Panc1 (cell line): ENCODE results near the gene SMARCAD1. TPM values are rescaled to one million over a fixed set of nuclear protein-coding genes. Genes with fewer than 3 reads are reported as not detected.

ENCODE experiments used
- ATAC-seq: fragments of 200-7000 bp; cut with Tn5 transposase; 2 replicates; pipeline ENCODE4 v1.9.1; 2020; ENCODE audit warnings: mild to moderate bottlenecking, moderate library complexity
- BruUV-seq: library from RNA; stranded (reverse); fragments of 400-500 nt; replicated peaks from 2 replicates; lab custom pipeline; 2021; lab: Mats Ljungman, UMichigan
- CTCF ChIA-PET: fragments of 300-600 bp; sonication (Branson Sonifier 250); formaldehyde crosslinking; loops from one replicate; lab custom pipeline; 2022; ENCODE audit warnings: antibody characterized with exemption; lab: Charles Lee
- POLR2A ChIA-PET: fragments of 300-600 bp; sonication (Branson Sonifier 250); formaldehyde crosslinking; loops from one replicate; lab custom pipeline; 2022; ENCODE audit warnings: antibody characterized with exemption; lab: Charles Lee
- DNase-seq: peaks from one replicate; pipeline ENCODE4 v3.0.0-alpha.2; 2010; ENCODE audit warnings: low read depth, low spot score
- H3K27ac ChIP-seq: 2 replicates; pipeline ENCODE4 v1.5.1; 2011; ENCODE audit warnings: mild to moderate bottlenecking, low read length, inconsistent platforms
- H3K27me3 ChIP-seq: fragments of 200-500 bp; sonication (Bioruptor generic); 2 replicates; pipeline ENCODE4 v1.6.0; 2014; ENCODE audit warnings: low read length, inconsistent platforms; ENCODE audit not compliant: control insufficient read depth, insufficient read depth
- H3K36me3 ChIP-seq: fragments of 200-500 bp; sonication (Bioruptor generic); 2 replicates; pipeline ENCODE4 v1.5.1; 2014; ENCODE audit warnings: inconsistent platforms, mild to moderate bottlenecking, low read length, moderate library complexity; ENCODE audit not compliant: control insufficient read depth, insufficient read depth
- H3K4me1 ChIP-seq: 2 replicates; pipeline ENCODE4 v1.5.1; 2011; ENCODE audit warnings: inconsistent platforms, mild to moderate bottlenecking, low read length, moderate library complexity; ENCODE audit not compliant: control insufficient read depth, insufficient read depth
- H3K4me3 ChIP-seq, 2 experiments: 2 replicates each; pipeline ENCODE4 v1.5.1; 2011 to 2012; ENCODE audit warnings: low read depth in 2 of 2, low read length in 2 of 2, mild to moderate bottlenecking in 2 of 2, inconsistent platforms in 1 of 2, moderate library complexity in 1 of 2
- H3K9me3 ChIP-seq: fragments of 200-500 bp; sonication (Bioruptor generic); 2 replicates; pipeline ENCODE4 v1.5.1; 2014; ENCODE audit warnings: low read depth, mild to moderate bottlenecking, inconsistent platforms, low read length, moderate library complexity; ENCODE audit not compliant: control insufficient read depth, insufficient read depth
- CTCF ChIP-seq: fragments of 450-650 bp; IDR thresholded peaks from 2 replicates; pipeline ENCODE4 v1.5.1; 2017; ENCODE audit warnings: mild to moderate bottlenecking
- POLR2AphosphoS5 ChIP-seq: IDR thresholded peaks from 2 replicates; pipeline ENCODE4 v1.6.1; 2012; ENCODE audit warnings: mild to moderate bottlenecking, low read depth, low read length, moderate library complexity
- REST ChIP-seq, 2 experiments: IDR thresholded peaks; 2 replicates each; pipeline ENCODE4 v1.6.1; 2011 to 2012; ENCODE audit warnings: low read depth in 2 of 2, control low read depth in 1 of 2, low read length in 1 of 2, mild to moderate bottlenecking in 1 of 2, moderate library complexity in 1 of 2; ENCODE audit not compliant: insufficient read depth in 1 of 2
- SIN3A ChIP-seq: IDR thresholded peaks from 2 replicates; pipeline ENCODE4 v1.6.1; 2012; ENCODE audit warnings: low read depth, mild to moderate bottlenecking, low read length, moderate library complexity, borderline replicate concordance; ENCODE audit not compliant: insufficient read depth
- TCF7L2 ChIP-seq: IDR thresholded peaks from 2 replicates; pipeline ENCODE4 v1.6.1; 2011; ENCODE audit warnings: mild to moderate bottlenecking, low read depth, low read length, inconsistent platforms
- in situ Hi-C: cut with HindIII; loops from 2 replicates; pipeline ENCODE4 v1.10.0; 2016; ENCODE audit warnings: low sequenced_read_pairs, low pct_unique_long_range_greater_than_20kb
- intact Hi-C: fragments of 100-400 bp; cut with micrococcal nuclease; formaldehyde crosslinking; loops from one replicate; pipeline ENCODE4 v1.10.0; 2022; ENCODE audit not compliant: unreplicated experiment
- total RNA-seq: library from RNA; stranded (reverse); gene quantifications from one replicate; pipeline ENCODE4 v1.2.1, GENCODE V29; 2021; ENCODE audit not compliant: unreplicated experiment

Gene SMARCAD1
- total RNA-seq, 1 experiment from 2014 or later: 20.7 TPM

- Histone ChIP-seq H3K36me3 (peaks cover 2% of the 10 kb centered on the region; the same call in 1 of the 2 replicates), H3K9me3 (no peaks in the 10 kb centered on the region), H3K27me3 (no peaks in the 10 kb centered on the region), H3K27ac (no peak overlapping the region), H3K4me1 (no peaks in the 10 kb centered on the region), H3K4me3 (no peak overlapping the region)
- POLR2A ChIA-PET: no interaction called here
- no TSS peak for BruUV-seq
- intact Hi-C loops (no loop called here), in situ Hi-C loops (no loop called here)
- CTCF ChIA-PET: interaction anchor here (0.6 kb wide), 1 partner anchor 359 kb away, joined by 3 read pairs; no protein-coding TSS in a partner anchor
- ATAC-seq (no peak), DNase-seq (no peak)
- TF ChIP-seq TCF7L2 (no peak), CTCF (no peak), POLR2AphosphoS5 (no peak), REST (IDR thresholded peaks at IDR 0.05; ENCODE audit: insufficient read depth in 1 of 2, low read depth in 2 of 2, low read length in 1 of 2) (no peak), SIN3A (no peak)
Observed at GRCh38 chr4:94262163-94263016, 54.7 kb downstream of the SMARCAD1 start.

GRCh38 chr4:94267037-94267436 is 59.4 kb downstream of the SMARCAD1 start:
- ChIA-PET CTCF (no interaction called here), POLR2A (no interaction called here)
- H3K9me3 ChIP-seq: no peaks in the 10 kb centered on the region
- H3K4me3 ChIP-seq: no peak overlapping the region
- H3K27me3 ChIP-seq: no peaks in the 10 kb centered on the region
- H3K36me3 ChIP-seq: peaks cover 2% of the 10 kb centered on the region; the same call in 1 of the 2 replicates
- no TSS peak for BruUV-seq
- ATAC-seq (no peak), DNase-seq (no peak)
- H3K27ac ChIP-seq: no peak overlapping the region
- in situ Hi-C loops: no loop called here
- no peaks in the 10 kb centered on the region for H3K4me1 ChIP-seq
- TF ChIP-seq CTCF (no peak), TCF7L2 (no peak), REST (IDR thresholded peaks at IDR 0.05; ENCODE audit: insufficient read depth in 1 of 2, low read depth in 2 of 2, low read length in 1 of 2) (no peak)
- intact Hi-C loops: no loop called here
